OCI-LY7 (cell line): ENCODE results near the gene DNAJB1. TPM values are rescaled to one million over a fixed set of nuclear protein-coding genes. Genes with fewer than 3 reads are reported as not detected.

Source experiments
- BruUV-seq: library from RNA; stranded (reverse); fragments of 400-500 nt; replicated peaks from 2 replicates; lab custom pipeline; 2021; lab: Mats Ljungman, UMichigan
- CTCF ChIA-PET: fragments of 300-600 bp; sonication (Branson Sonifier 250); formaldehyde crosslinking; loops from one replicate; lab custom pipeline; 2022; ENCODE audit warnings: antibody characterized with exemption; ENCODE audit not compliant: unreplicated experiment; lab: Charles Lee
- POLR2A ChIA-PET: fragments of 300-600 bp; sonication (Branson Sonifier 250); formaldehyde crosslinking; loops from one replicate; lab custom pipeline; 2022; ENCODE audit warnings: antibody characterized with exemption; lab: Charles Lee
- DNase-seq: peaks from one replicate; pipeline ENCODE4 v3.0.0-alpha.2; 2015; ENCODE audit warnings: low spot score
- H2AFZ ChIP-seq: fragments of 200-600 bp; sonication (generic), shearing (Covaris generic); 2 replicates; pipeline ENCODE4 v1.6.1; 2014; ENCODE audit warnings: mild to moderate bottlenecking, antibody characterized with exemption, low read length, moderate library complexity
- H3K27ac ChIP-seq: fragments of 200-600 bp; sonication (generic); 2 replicates; pipeline ENCODE4 v1.5.1; 2014; ENCODE audit warnings: mixed run types, low read depth, mild to moderate bottlenecking, moderate library complexity, low read length, inconsistent platforms; ENCODE audit not compliant: poor library complexity, severe bottlenecking
- H3K36me3 ChIP-seq: fragments of 200-600 bp; sonication (generic); 2 replicates; pipeline ENCODE4 v1.6.1; 2014; ENCODE audit warnings: mild to moderate bottlenecking, antibody characterized with exemption, low read length, moderate library complexity, mixed read lengths; ENCODE audit not compliant: insufficient read depth
- H3K4me1 ChIP-seq: fragments of 200-600 bp; sonication (generic); 2 replicates; pipeline ENCODE4 v1.5.1; 2014; ENCODE audit warnings: mild to moderate bottlenecking, low read length; ENCODE audit not compliant: insufficient read depth, poor library complexity, severe bottlenecking
- H3K4me2 ChIP-seq: fragments of 200-600 bp; sonication (generic); 2 replicates; pipeline ENCODE4 v1.6.1; 2014; ENCODE audit warnings: mild to moderate bottlenecking, low read length
- H3K4me3 ChIP-seq: fragments of 200-600 bp; sonication (generic); 2 replicates; pipeline ENCODE4 v1.5.1; 2014; ENCODE audit warnings: mild to moderate bottlenecking, low read depth, low read length; ENCODE audit not compliant: poor library complexity, severe bottlenecking
- H3K79me2 ChIP-seq: fragments of 200-600 bp; sonication (generic); 2 replicates; pipeline ENCODE4 v1.6.1; 2016; ENCODE audit warnings: low read depth, mild to moderate bottlenecking, low read length, moderate library complexity, mixed read lengths; ENCODE audit not compliant: insufficient read depth
- H3K9me2 ChIP-seq: fragments of 200-600 bp; sonication (generic); 2 replicates; pipeline ENCODE4 v1.6.1; 2016; ENCODE audit warnings: mild to moderate bottlenecking, low read length, mixed read lengths; ENCODE audit not compliant: insufficient read depth
- H3K9me3 ChIP-seq: fragments of 200-600 bp; sonication (generic); 2 replicates; pipeline ENCODE4 v1.6.1; 2014; ENCODE audit warnings: mild to moderate bottlenecking, mixed run types, low read length, mixed read lengths
- H4K20me1 ChIP-seq: fragments of 200-600 bp; sonication (generic); 2 replicates; pipeline ENCODE4 v1.6.1; 2014; ENCODE audit warnings: mild to moderate bottlenecking, antibody characterized with exemption, low read length, moderate library complexity, mixed read lengths; ENCODE audit not compliant: insufficient read depth
- EZH2phosphoT487 ChIP-seq: fragments of 200-600 bp; sonication (generic); IDR thresholded peaks from 2 replicates; pipeline ENCODE4 v1.6.1; 2018; ENCODE audit warnings: low read depth, borderline replicate concordance, mild to moderate bottlenecking, mixed run types, antibody characterized with exemption, low read length, moderate library complexity, mixed read lengths
- intact Hi-C: fragments of 100-400 bp; cut with micrococcal nuclease; formaldehyde crosslinking; loops from one replicate; pipeline ENCODE4 v1.10.0; 2022; ENCODE audit not compliant: unreplicated experiment
- total RNA-seq, 2 experiments: library from RNA; depleted of rRNA in 1 of 2; stranded (reverse); fragments of >200 nt in 1 of 2; shearing (Covaris generic) in 1 of 2; gene quantifications; 2 replicates each; pipeline ENCODE4 v1.2.3, GENCODE V29; 2014 to 2022
- TF ChIP-seq, protein P1 (sequence below): fragments of 200-600 bp; sonication (generic); conservative IDR thresholded peaks from 2 replicates; pipeline ENCODE4 v1.5.1; 2014; ENCODE audit warnings: mild to moderate bottlenecking, antibody characterized with exemption, low read length, moderate library complexity, mixed read lengths

DNAJB1 gene
- total RNA-seq, 2 experiments from 2014 or later: 63.7 to 76.7 TPM

DNA sequence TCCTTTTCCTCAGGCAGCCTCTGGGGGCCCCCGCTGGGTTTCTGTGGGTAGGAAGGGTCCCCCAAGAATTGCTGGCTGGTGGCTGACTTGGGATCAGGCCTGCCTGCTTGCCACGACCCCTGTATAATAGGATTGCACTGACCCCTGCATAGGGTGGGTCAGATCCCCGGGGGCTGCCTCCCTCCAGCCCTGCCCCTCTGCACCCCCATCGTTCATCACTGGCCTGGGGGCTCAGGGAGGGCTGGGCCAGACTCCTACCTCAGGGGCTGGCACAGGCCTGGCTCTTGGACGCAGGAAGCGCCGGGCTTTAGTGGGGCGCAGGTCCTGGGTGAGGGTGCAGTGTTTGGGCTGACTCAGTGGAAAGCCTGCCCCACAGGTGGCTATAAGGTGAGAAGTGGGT is 43.1 kb upstream of the DNAJB1 start:
- peaks cover 31% of the 10 kb centered on the region for H3K4me1 ChIP-seq
- no peak for DNase-seq
- peaks cover 32% of the 10 kb centered on the region for H3K36me3 ChIP-seq
- H3K9me3 ChIP-seq: no peaks in the 10 kb centered on the region
- CTCF ChIA-PET: interaction anchor here (0.6 to 0.7 kb wide), 2 partner anchors 10 to 59 kb away, joined by 3 read pairs; no protein-coding TSS in a partner anchor
- no peaks in the 10 kb centered on the region for H4K20me1 ChIP-seq
- H3K27ac ChIP-seq: no peak overlapping the region
- peaks cover 14% of the 10 kb centered on the region; the same call in 1 of the 2 replicates for H3K79me2 ChIP-seq
- H3K4me2 ChIP-seq: no peak overlapping the region
- no TSS peak for BruUV-seq
- no peak for TF ChIP-seq EZH2phosphoT487
- TF ChIP-seq, protein P1, sequence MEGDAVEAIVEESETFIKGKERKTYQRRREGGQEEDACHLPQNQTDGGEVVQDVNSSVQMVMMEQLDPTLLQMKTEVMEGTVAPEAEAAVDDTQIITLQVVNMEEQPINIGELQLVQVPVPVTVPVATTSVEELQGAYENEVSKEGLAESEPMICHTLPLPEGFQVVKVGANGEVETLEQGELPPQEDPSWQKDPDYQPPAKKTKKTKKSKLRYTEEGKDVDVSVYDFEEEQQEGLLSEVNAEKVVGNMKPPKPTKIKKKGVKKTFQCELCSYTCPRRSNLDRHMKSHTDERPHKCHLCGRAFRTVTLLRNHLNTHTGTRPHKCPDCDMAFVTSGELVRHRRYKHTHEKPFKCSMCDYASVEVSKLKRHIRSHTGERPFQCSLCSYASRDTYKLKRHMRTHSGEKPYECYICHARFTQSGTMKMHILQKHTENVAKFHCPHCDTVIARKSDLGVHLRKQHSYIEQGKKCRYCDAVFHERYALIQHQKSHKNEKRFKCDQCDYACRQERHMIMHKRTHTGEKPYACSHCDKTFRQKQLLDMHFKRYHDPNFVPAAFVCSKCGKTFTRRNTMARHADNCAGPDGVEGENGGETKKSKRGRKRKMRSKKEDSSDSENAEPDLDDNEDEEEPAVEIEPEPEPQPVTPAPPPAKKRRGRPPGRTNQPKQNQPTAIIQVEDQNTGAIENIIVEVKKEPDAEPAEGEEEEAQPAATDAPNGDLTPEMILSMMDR: no peak
- POLR2A ChIA-PET: interaction anchor here (0.6 kb wide), 1 partner anchor 10 kb away, joined by 3 read pairs; no protein-coding TSS in a partner anchor
- H2AFZ ChIP-seq: no peak overlapping the region
- no peaks in the 10 kb centered on the region for H3K9me2 ChIP-seq
- H3K4me3 ChIP-seq: no peak overlapping the region
- intact Hi-C loops: no loop called here

DNA sequence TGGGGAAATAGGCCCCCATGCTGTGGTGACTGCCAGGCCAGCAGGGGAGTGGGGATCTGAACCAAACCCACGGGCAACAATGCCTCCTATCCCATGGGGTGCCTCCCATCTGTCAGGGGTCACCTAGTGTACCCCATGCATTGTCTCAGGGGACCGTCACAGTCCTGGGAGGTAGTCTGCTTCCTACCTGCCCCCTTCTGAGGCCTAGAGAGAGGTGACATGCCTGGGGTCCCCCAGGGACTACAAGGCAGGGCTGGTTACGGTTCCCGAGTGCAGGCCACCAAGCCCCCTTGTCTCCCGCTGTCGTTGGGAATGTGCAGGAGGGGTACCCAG is 42.5 kb upstream of the DNAJB1 start:
- TF ChIP-seq EZH2phosphoT487: no peak
- TF ChIP-seq, protein P1: no peak
- Histone ChIP-seq H3K9me3 (no peaks in the 10 kb centered on the region), H3K9me2 (no peaks in the 10 kb centered on the region), H4K20me1 (no peaks in the 10 kb centered on the region), H3K4me2 (no peak overlapping the region), H3K79me2 (peaks cover 14% of the 10 kb centered on the region; the same call in 1 of the 2 replicates), H3K4me3 (no peak overlapping the region), H2AFZ (no peak overlapping the region), H3K36me3 (peaks cover 27% of the 10 kb centered on the region), H3K27ac (no peak overlapping the region), H3K4me1 (peaks cover 32% of the 10 kb centered on the region)
- DNase-seq: no peak
- CTCF ChIA-PET: interaction anchor here (0.7 kb wide), 1 partner anchor 10 kb away, joined by 3 read pairs; no protein-coding TSS in a partner anchor
- intact Hi-C loops: no loop called here
- POLR2A ChIA-PET: interaction anchor here (0.7 kb wide), 1 partner anchor 11 kb away, joined by 3 read pairs; the partner anchor contains the start of gene NDUFB7
- no TSS peak for BruUV-seq
